Testis (tissue), 2 donors: ENCODE data around the gene DYRK3.

Source experiments
- CTCF ChIP-seq, 3 experiments: fragments of 450-650 bp in 2 of 3; fragments of 200-600 bp in 1 of 3; sonication (generic) in 1 of 3; IDR thresholded peaks; one replicate each; pipeline ENCODE4 v1.5.1; 2016 to 2019; ENCODE audit warnings: antibody characterized with exemption in 3 of 3, mild to moderate bottlenecking in 2 of 3, moderate library complexity in 1 of 3
- POLR2A ChIP-seq: fragments of 450-650 bp; IDR thresholded peaks from one replicate; pipeline ENCODE4 v1.6.1; 2017; ENCODE audit warnings: antibody characterized with exemption, mild to moderate bottlenecking, moderate library complexity

- TF ChIP-seq CTCF (IDR thresholded peaks at IDR 0.05) (peak in 1 of 3 experiments; percentile 10), POLR2A (no peak)
Observed at GRCh38 chr1:206606867-206607266, 28.5 kb upstream of the DYRK3 start.
